ENCODE measurements around the gene DIO3.

- no peak for TF ChIP-seq CTCF (IDR thresholded peaks at IDR 0.05)
- no peak for TF ChIP-seq POLR2AphosphoS5 (IDR thresholded peaks at IDR 0.05; ENCODE audit: low read depth, low read length)
Measured at GRCh38 chr14:101584055-101584859, 23.0 kb downstream of the DIO3 start.
